Thyroid gland (tissue), 4 donors: ENCODE measurements around the gene SRF. TPM values are rescaled to one million over a fixed set of nuclear protein-coding genes. Genes with fewer than 3 reads are reported as not detected.

Experiments used
- DNase-seq, 2 donors: peaks; one replicate each; pipeline ENCODE4 v3.0.0-alpha.2; 2019
- H3K27ac ChIP-seq, 3 donors: fragments of 200-600 bp; sonication (generic); 1 replicate in 2 of 3; 2 replicates in 1 of 3; pipeline ENCODE4 v1.5.1; 2016 to 2019; ENCODE audit warnings: mild to moderate bottlenecking in 1 of 3, moderate library complexity in 1 of 3
- H3K27me3 ChIP-seq: fragments of 200-600 bp; sonication (generic); one replicate; pipeline ENCODE4 v1.5.1; 2019
- H3K36me3 ChIP-seq, 2 donors: fragments of 200-600 bp; sonication (generic); one replicate each; pipeline ENCODE4 v1.5.1; 2016 to 2019
- H3K4me1 ChIP-seq, 2 donors: fragments of 200-600 bp; sonication (generic); one replicate each; pipeline ENCODE4 v1.5.1; 2017 to 2019
- H3K4me3 ChIP-seq, 3 donors: fragments of 200-600 bp; sonication (generic); replicated peaks in 1 of 3; 1 replicate in 2 of 3; 2 replicates in 1 of 3; pipeline ENCODE4 v1.5.1; 2016; ENCODE audit warnings: mild to moderate bottlenecking in 1 of 3
- H3K9me3 ChIP-seq: fragments of 200-600 bp; sonication (generic); one replicate; pipeline ENCODE4 v1.5.1; 2017
- CTCF ChIP-seq, 6 experiments: fragments of 200-600 bp in 3 of 6; fragments of 450-650 bp in 3 of 6; sonication (generic) in 3 of 6; IDR thresholded peaks; one replicate each; pipeline ENCODE4 v1.5.1; 2016 to 2019; ENCODE audit warnings: antibody characterized with exemption in 6 of 6, mild to moderate bottlenecking in 2 of 6, inconsistent platforms in 1 of 6, moderate library complexity in 1 of 6
- POLR2A ChIP-seq, 2 donors: fragments of 450-650 bp; IDR thresholded peaks; one replicate each; pipeline ENCODE4 v1.6.1; 2017; ENCODE audit warnings: antibody characterized with exemption in 2 of 2, mild to moderate bottlenecking in 2 of 2, moderate library complexity in 1 of 2
- WGBS, 2 donors: methylation state at CpG; one replicate each; pipeline ENCODE4 v1.1.5; 2017; 5-methylcytosine and 5-hydroxymethylcytosine counted together
- intact Hi-C: fragments of 100-400 bp; cut with DNase I; formaldehyde crosslinking; loops from one replicate; pipeline ENCODE4 v1.15.1; 2023
- total RNA-seq, 4 donors: library from RNA; depleted of rRNA; stranded (reverse); fragments of >200 nt; gene quantifications; one replicate each; pipeline ENCODE4 v1.2.3, GENCODE V29; 2016

SRF gene
- total RNA-seq, 4 donors from 2014 or later: 21.5 to 34.1 (median 22.6) TPM

GRCh38 chr6:43203029-43203717 is 32.1 kb downstream of the SRF start:
- H3K9me3 ChIP-seq: no peaks in the 10 kb centered on the region
- no peaks in the 10 kb centered on the region for H3K4me1 ChIP-seq
- peaks cover 14 to 25% of the 10 kb centered on the region in 2 donors for H3K36me3 ChIP-seq
- no peak overlapping the region for H3K4me3 ChIP-seq
- DNase-seq: no peak
- no peaks in the 10 kb centered on the region for H3K27me3 ChIP-seq
- TF ChIP-seq POLR2A (IDR thresholded peaks at IDR 0.05) (no peak), CTCF (IDR thresholded peaks at IDR 0.05) (no peak)
- 89 to 93% methylated on average over 17 of the region's 17 CpGs for WGBS, 2 donors
- no peak overlapping the region for H3K27ac ChIP-seq
- intact Hi-C loops: no loop called here

DNA sequence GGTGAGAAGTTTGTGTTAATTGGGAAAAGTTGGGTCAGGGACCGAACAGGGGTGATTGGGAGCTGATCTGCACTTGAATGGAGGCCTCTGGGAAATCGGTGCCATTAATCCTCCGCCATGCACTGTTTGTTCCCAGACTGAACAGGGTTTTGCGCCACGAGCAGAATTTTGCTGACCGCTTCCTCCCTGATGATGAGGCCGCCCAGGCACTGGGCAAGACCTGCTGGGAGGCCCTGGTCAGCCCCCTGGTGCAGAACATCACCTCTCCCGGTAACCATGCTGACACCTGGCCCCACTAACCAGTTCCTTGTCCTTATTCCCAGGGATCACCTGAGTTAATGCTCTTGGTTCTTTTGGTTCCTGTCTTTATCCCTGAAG is 32.6 kb downstream of the SRF start:
- TF ChIP-seq CTCF (IDR thresholded peaks at IDR 0.05) (no peak), POLR2A (IDR thresholded peaks at IDR 0.05) (no peak)
- Histone ChIP-seq H3K9me3 (no peaks in the 10 kb centered on the region), H3K27ac (no peak overlapping the region), H3K27me3 (no peaks in the 10 kb centered on the region), H3K36me3 (peaks cover 14 to 25% of the 10 kb centered on the region in 2 donors), H3K4me3 (no peak overlapping the region), H3K4me1 (no peaks in the 10 kb centered on the region)
- no peak for DNase-seq
- intact Hi-C loops: no loop called here
- 90 to 96% methylated on average over 8 of the region's 8 CpGs for WGBS, 2 donors

- Histone ChIP-seq H3K27me3 (no peaks in the 10 kb centered on the region), H3K4me1 (no peaks in the 10 kb centered on the region), H3K27ac (no peak overlapping the region), H3K36me3 (peaks cover 14 to 25% of the 10 kb centered on the region in 2 donors), H3K4me3 (no peak overlapping the region), H3K9me3 (no peaks in the 10 kb centered on the region)
- 94 to 95% methylated on average over 23 of the region's 23 CpGs for WGBS, 2 donors
- intact Hi-C loops: no loop called here
- TF ChIP-seq CTCF (IDR thresholded peaks at IDR 0.05) (no peak), POLR2A (IDR thresholded peaks at IDR 0.05) (no peak)
- DNase-seq: no peak
Measured at GRCh38 chr6:43204271-43205105, 33.4 kb downstream of the SRF start.

DNA sequence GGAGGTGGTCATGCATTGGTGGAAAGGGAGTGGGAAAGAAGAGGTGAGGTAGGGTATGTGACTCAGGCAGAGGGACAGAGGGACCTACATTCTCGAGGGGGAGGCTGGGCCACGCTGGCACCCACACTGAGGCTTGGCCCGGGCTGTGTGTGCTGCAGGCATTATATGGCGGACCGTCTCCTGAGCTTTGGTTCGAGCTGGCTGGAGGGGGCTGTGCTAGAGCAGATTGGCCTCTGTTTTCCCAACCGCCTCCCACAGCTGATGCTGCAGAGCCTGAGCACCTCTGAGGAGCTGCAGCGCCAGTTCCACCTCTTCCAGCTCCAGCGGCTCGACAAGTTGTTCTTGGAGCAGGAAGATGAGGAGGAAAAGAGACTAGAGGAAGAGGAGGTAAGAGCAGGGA is 34.8 kb downstream of the SRF start:
- TF ChIP-seq CTCF (IDR thresholded peaks at IDR 0.05): no peak
- TF ChIP-seq POLR2A (IDR thresholded peaks at IDR 0.05): no peak
- Histone ChIP-seq H3K36me3 (peaks cover 5 to 15% of the 10 kb centered on the region in 2 donors), H3K4me1 (no peaks in the 10 kb centered on the region), H3K27ac (no peak overlapping the region), H3K9me3 (no peaks in the 10 kb centered on the region), H3K27me3 (no peaks in the 10 kb centered on the region), H3K4me3 (no peak overlapping the region)
- no peak for DNase-seq
- 89 to 96% methylated on average over 10 of the region's 10 CpGs for WGBS, 2 donors
- intact Hi-C loops: no loop called here

DNA sequence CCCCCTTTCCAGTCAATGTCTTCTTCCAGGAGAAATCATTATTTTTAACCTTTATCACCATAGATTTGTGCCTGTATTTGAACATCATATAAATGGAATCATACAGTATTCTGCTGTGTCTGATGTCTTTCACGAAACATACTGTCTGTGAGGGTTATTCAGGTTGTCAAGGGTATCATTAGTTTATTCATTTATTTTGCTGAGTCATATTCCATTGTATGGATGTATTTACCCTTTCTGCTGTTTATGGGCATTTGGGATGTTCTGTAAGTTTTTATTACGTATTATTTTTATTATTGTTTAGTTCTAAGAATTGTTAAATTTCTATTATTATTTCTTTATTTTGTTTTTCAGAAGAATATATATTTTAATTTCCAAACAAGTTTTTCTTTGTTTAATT is 36.2 kb downstream of the SRF start:
- 92 to 98% methylated on average over 2 of the region's 2 CpGs for WGBS, 2 donors
- Histone ChIP-seq H3K27me3 (no peaks in the 10 kb centered on the region), H3K27ac (no peak overlapping the region), H3K36me3 (peaks cover 5 to 12% of the 10 kb centered on the region in 2 donors), H3K4me3 (no peak overlapping the region), H3K9me3 (no peaks in the 10 kb centered on the region), H3K4me1 (no peaks in the 10 kb centered on the region)
- TF ChIP-seq POLR2A (IDR thresholded peaks at IDR 0.05) (no peak), CTCF (IDR thresholded peaks at IDR 0.05) (no peak)
- no peak for DNase-seq
- intact Hi-C loops: no loop called here
